CD4-positive, alpha-beta T cell treated with Interleukin-15 for 4 hours (primary cell): ENCODE measurements around the gene PIMREG.

Experiments used
- DNase-seq: peaks from one replicate; pipeline ENCODE4 v3.0.0-alpha.2; 2020; ENCODE audit warnings: low spot score

The PIMREG gene

GRCh38 chr17:6437956-6438355 is 6.3 kb upstream of the PIMREG start:
- no peak for DNase-seq

DNA sequence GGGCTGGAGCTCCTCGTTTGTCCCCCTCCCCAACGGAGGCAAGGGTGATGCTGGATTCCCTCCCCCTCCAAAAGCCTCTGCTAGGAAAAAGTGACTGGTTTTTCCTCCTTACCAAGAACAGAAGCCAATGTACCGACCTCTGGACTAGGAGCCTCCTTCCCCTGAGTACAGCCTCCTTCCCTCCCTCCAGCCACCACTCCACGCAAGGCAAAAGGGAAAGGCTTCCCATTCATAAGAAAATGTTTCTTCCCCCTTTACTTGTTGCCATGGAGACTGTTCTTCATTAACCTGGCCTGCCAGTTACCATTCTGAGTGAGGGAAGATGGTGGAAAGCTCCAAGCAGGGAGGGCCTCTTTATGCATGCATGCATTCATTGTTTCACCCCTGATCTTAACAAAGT is 4.3 kb upstream of the PIMREG start:
- no peak for DNase-seq

DNA sequence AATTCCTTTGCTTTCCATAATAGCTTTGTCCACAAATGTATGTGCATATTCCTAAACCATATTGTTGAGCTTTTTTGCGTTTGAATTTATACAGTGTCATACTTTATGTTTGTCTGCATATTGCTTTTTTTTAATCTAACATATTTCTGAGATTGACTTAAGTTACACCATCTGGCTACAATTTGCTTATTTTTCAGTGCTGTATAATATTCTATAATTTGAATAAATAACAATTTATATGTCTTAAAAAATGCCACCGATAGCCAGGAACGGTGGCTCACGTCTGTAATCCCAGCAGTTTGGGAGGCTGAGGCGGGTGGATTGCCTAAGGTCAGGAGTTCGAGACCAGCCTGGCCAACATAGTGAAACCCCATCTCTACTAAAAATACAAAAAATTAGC is 1.5 kb upstream of the PIMREG start:
- no peak for DNase-seq

GRCh38 chr17:6444571-6445335 is 498 bp downstream of the PIMREG start:
- no peak for DNase-seq

GRCh38 chr17:6446516-6447100 is 2.4 kb downstream of the PIMREG start:
- no peak for DNase-seq

DNA sequence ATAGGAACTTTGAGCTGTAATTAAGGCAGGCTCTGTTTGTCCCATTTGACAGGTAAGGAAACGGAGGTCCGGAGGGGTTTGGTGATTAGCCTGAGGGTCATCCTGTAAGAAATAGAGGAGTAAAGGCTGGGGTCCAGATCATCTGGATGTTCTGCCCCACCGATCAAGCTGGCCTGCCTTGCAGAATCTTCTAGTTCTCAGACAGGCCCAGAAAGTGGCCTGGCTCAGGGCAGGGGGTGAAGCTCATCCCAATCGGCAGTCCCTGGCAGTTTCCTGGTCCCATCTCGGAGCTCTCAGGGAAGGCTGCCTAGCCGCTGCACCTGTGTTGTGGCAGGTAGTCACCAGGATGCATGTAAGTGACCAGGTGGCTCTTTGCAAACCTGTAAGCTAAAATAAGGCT is 4.2 kb downstream of the PIMREG start:
- no peak for DNase-seq

DNA sequence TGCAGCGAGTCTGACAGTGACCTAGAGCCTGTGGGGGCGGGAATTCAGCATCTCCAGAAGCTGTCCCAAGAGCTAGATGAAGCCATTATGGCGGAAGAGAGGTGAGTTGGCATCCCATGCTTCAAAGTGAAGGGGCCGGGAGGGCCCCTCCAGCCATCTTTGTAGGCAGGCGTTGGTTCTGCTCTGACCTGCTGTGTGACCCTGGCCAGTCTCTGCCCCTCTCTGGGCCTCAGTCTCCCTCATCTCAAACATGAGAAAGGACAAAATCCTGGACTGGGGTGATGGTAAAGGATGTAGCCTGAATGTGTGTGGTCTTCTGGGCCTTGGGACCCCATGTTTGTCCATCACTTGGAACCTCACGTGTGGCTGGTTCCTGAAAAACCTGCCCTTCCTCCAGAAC is 5.1 kb downstream of the PIMREG start:
- no peak for DNase-seq

- DNase-seq, result no peak
Measured at GRCh38 chr17:6450926-6451832, 6.9 kb downstream of the PIMREG start.

DNA sequence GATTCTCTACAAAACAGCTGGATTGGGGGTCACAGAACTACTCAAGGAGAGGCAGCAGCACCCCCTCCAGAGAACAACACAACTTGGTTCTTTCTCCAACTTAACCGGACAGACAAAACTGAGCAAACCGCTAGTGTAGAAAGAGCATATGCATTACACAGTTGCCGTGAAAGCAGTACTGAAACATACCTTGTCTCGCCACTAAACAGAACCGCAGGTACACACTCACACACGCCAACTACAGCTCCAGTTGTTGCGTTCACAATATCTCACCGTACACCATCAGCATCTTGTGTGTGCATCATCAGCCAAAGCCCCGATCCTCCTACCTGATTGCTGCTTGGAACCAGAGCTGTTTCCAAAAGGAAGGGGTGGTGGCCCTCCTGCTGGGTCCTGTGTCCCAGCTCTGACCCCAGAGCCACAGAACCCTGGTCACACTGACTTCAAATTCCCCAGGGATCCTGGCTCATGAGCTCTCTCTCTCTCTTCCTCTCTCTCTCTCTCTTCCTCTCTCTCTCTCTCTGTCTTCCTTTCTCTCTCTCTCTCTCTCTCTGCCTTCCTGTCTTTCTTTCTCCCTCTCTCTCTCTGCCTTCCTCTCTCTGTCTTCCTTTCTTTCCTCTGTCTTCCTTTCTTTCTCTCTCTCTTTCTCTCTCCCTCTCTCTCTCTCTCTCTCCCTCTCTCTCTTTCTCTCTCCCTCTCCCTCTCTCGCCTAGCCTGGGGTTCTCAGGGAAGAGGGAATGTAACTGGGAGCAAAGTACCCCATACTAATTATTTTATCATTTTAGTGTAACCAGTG is 8.4 kb downstream of the PIMREG start:
- DNase-seq, result no peak

DNA sequence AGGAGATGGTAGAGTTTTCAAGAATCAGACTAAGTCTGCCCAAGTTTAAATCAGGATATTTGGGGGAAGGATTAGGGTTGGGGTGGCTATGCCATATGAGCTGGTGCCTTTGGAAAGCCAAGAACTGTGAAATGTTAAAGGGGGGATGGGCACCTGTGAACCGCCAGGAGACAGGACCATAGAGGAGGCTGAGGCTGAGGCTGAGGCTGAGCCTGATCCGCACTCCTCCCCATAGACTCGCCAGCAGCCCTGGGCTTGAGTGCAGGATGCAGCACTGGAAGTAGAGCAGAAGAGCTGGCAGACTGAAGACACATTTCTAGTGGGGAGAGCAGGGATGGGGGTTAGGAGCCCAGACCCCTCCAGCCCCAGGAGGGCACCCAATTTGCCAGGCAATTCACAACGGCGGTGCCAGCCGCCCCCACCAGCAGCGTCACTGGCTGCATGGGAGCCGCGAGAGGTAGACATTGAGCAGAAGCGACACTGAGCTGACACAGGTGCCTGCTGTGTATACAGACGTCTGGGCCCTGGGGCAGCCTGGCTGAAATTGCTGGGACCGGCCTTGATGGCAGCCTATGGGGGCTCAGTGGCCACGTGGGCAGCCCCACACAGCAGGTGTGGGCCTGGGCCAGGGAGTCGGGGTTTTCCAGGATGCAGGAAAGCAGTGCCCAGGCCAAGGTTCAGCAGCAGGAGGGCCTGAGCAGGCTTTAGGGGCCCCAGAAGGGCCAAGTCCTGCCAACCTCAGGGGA is 9.2 kb downstream of the PIMREG start:
- DNase-seq, result no peak

DNA sequence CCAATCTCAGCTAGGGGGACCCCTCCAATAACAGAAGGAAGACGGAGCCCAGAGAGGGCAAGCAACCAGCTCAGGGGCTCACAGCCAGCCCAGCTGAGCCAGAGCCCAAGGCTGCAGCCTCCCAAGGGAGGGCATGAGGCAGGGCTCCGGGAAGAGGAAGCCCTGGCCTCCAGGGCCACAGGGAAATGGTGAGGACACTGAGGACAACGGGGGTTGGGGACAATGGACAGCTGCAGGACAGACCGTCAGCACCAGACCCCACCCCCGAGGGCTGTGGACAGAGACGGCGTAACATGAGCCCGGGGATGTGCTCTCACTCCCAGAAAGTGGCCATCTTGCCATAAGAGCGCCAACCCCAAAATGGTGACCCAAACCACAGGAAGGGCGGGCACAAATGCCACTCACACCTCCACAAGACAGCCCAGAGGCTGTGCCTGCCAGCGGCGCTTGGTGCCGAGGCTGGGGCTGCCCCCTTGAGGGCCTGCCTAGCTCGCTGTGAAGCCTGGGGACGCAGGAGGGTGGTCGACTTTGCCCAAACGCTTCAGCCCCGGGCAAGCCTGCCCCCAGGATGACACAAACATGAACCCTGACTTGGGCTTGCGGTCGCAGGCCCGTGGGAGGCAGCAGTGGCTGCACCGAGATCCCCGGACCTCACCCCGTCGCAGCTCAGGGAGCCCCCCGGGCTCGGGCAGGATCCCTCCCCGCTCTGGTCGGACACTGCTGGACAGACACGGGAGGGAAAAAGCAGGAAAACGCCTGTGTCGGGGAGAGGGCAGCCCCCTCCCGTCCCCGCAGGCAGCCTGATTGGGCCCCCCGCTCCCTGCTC is 10.5 kb downstream of the PIMREG start:
- no peak for DNase-seq

- DNase-seq, result peak; percentile 12
Measured at GRCh38 chr17:6455321-6455705, 11.1 kb downstream of the PIMREG start.

GRCh38 chr17:6456321-6456720 is 12.1 kb downstream of the PIMREG start:
- no peak for DNase-seq

GRCh38 chr17:6456914-6457687 is 12.8 kb downstream of the PIMREG start:
- no peak for DNase-seq

- DNase-seq, result no peak
Measured at GRCh38 chr17:6457688-6458459, 13.6 kb downstream of the PIMREG start.

DNA sequence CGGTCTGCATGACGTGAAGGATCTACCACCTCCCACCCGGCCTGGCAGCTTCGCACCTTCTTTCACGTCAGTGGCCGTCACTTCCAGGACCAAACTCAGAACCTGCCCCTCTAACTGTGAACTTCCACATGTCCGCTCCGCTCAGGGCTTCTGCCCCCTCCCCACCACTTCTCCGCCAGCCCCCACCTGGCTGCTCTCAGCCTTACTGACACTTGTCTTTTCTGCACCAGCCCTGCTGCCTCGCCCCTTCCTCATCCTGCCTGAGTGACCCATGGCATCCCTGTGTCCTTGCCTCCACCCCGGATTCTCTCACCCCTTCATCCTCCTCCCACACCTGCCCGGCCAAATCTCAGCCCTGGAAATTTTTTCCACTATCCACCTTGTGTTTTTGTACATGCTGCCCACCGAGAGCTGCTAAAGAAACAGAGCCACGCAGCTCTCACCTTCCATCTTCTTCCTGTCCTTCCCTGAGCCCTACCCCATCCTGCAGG is 14.2 kb downstream of the PIMREG start:
- no peak for DNase-seq

GRCh38 chr17:6460531-6461161 is 16.4 kb downstream of the PIMREG start:
- DNase-seq, result no peak

DNA sequence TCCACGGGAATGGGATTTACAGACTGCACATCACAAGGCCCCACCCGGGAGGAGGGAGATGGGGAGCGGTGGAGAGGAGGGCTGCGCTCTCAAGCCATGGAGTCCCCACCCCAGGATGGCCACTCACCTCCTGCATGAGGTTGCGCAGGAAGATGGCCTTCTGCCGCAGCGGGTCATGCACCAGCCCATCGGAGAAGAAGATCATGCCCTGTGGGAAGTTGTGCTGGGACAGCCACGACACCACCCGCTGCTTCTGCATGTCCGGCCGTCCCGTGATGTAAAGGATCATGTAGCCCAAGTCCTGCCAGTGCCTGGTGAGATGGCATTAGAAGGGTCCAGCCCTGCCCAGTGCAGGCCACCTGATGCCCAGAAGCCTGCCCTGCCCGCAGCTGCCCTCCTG is 17.0 kb downstream of the PIMREG start:
- no peak for DNase-seq
